Iris pigment epithelial cell (primary cell): ENCODE results near the gene TXNDC15.
"Not testable (repeated sequence)": the region's sequence is repeated elsewhere in the genome, so short reads cannot be mapped to it uniquely, and the experiment has no call there.

Experiments
- DNase-seq: peaks from one replicate; pipeline ENCODE4 v3.0.0-alpha.2; 2011; ENCODE audit warnings: low read depth

Gene TXNDC15

GRCh38 chr5:134873987-134874830 is at the start of gene TXNDC15:
TSS of gene TXNDC15 (plus strand) at chr5:134874371. CDS start at chr5:134874428, 57 bp downstream.
- DNase-seq: peak; percentile 89

DNA sequence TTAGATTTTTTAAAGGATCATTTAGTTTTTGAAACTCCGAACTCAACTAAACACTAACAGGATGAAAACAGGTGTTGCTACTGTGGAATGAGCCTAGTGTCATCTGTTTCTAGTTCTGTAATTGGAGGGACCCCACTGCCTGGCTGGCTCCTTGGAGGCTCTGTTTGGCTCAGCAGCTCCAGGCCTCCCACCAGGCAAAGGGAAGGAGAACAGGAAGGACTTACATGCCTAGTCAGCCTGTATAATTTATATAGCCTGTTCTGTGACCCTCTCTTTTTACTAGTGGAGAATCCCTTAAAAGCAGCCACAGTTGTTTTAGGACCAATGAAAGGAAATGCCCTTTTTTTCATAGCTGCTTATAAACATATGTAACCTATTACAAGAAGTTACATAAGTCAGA is 49.5 kb upstream of the TXNDC15 start:
- no peak for DNase-seq

DNA sequence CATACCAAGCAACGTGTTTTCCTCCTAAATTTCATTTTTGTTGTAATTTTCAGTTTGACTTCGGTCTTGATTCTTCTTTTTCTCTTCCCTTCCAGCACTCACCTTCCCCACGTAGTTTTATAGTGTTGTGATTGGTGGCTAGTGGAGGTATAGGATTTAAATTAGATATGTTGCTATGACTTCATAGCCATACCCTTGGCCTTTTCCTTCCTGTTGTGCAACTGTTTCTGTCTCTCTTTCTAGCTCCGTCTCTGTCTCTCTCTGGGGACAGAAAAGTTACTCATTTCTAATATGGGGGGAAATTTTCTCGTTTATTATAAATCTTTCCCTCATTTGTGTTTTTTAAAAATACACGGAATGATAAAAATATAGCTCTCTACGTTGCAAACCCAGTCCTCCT is 49.0 kb upstream of the TXNDC15 start:
- DNase-seq: peak; percentile 45

GRCh38 chr5:134833340-134834032 is 40.7 kb upstream of the TXNDC15 start:
- peak; percentile 78 for DNase-seq

DNA sequence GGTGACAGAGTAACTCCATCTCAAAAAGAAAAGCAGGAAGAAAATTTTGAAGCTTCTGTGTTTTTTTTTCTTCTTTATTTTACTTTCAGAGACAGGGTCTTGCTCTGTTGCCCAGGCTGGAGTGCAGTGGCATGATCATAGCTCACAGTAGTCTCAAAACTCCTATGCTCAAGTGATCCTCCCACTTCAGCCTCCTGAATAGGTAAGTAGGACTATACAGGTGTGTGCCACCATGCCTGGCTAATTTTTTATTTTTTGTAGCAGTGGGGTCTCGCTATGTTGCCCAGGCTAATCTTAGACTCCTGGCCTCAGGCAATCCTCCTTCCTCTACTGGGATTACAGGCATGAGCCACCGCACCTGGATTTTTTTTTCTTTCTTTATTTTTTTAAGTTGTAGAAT is 38.5 kb upstream of the TXNDC15 start:
- no peak for DNase-seq

DNA sequence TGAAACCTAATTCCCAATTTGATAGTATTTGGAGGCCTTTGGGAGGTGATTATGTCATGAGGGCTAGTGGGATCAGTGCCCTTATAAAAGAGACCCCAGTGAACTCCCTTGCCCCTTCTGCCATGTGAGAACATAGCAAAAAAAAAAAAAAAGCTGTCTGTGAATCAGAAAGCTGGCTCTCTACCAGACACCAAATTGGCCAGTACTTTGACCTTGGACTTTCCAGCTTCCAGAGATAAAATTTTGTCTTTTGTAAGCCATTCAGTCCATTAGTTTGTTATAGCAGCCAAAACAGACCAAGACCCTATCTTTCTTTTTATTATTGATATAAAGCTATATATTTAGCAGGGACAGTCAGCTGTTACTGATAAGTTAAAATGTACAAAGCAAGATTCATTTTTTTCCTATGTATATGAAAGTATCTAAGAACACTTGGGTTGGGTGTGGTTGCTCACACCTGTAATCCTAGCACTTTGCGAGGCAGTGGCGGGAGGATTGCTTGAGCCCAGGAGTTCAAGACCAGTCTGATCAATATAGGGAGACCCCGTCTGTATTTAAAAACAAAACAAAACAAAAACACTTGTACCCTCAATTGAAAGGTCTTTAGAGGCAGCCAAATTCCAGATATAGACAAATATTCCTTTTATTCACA is 36.5 kb upstream of the TXNDC15 start:
- DNase-seq: peak; percentile 55

GRCh38 chr5:134838361-134838760 is 35.8 kb upstream of the TXNDC15 start:
- DNase-seq: not testable (repeated sequence)

GRCh38 chr5:134840811-134841210 is 33.4 kb upstream of the TXNDC15 start:
- no peak for DNase-seq

DNA sequence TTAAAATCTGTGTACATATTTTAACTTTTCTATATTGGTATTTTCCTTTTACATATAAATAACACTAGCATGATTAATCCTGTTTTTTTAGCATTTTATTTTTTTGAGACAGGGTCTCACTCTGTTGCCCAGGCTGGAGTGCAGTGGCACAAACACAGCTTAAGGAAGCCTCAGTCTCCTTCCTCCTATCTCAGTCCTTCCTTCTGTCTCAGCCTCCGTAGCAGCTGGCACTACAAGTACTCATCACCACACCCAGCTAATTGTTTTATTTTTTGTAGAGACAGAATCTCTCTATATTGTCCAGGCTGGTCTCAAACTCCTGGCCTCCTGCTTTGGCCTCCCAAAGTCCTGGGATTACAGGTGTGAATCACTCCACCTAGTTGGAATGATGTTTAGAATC is 29.9 kb upstream of the TXNDC15 start:
- no peak for DNase-seq

DNA sequence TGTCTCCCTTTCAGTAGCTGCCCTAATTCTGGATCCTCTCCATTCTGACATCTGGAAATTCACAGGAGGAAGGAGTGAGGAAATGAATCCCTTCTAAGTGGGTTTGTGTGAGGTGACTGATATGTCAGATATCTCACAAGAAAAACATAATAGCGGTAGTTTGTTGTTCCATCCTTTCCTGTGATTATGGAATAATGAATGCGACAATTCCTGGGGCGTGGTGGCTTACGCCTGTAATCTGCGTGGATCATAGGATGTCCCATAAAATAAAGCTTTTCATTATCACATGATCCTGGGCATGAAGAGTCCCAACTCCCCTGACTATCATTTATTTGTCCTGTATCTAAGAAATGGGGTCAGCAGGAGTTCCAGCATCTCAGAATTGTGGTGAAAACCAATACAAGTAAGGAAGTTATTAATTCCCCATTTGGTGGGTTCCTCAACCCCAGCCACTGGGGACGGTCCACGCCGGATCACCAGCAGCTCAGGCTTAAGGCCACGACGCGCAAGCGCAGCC is 28.8 kb upstream of the TXNDC15 start:
- DNase-seq: no peak

- peak; percentile 97 for DNase-seq
Observed at GRCh38 chr5:134845852-134846640, 28.1 kb upstream of the TXNDC15 start, which contains the start of gene C5orf24. TSS of gene C5orf24 (plus strand) at chr5:134845968. CDS start at chr5:134854901, 8,933 bp downstream.

DNA sequence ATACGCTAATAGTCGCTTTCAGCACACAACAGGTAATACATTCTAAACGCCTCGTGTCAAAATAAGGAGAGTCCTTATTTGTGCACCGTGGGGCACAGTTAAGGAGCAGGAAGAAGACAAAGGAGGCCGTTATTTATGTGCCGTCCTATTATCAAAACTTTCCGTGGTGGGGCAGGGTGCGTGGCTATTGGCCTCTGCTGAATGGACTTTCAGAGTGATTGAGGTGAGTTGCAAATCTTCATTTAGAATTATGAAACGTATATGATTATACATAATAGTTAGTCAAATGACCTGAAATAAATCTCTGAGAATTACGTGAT is 27.6 kb upstream of the TXNDC15 start:
- peak; percentile 30 for DNase-seq

DNA sequence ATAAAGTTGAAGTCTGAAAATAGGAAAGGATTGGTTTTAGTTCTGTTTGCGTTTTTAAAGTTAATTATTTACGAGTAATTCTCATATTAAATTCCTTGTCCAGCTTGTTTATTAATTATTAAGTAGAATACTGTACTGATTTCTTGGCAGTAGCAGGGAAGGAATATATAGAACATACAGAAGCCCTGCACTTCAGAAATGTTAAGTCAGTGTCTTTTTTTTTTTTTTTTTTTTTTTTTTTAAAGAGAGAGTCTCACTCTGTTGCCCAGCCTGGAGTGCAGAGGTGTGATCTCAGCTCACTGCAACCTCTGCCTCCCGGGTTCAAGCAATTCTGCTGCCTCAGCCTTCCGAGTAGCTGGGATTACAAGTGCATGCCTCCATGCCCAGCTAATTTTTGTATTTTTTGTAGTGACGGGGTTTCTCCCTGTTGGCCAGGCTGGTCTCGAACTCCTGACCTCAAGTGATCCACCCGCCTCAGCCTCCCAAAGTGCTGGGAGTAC is 24.7 kb upstream of the TXNDC15 start:
- not testable (repeated sequence) for DNase-seq

DNA sequence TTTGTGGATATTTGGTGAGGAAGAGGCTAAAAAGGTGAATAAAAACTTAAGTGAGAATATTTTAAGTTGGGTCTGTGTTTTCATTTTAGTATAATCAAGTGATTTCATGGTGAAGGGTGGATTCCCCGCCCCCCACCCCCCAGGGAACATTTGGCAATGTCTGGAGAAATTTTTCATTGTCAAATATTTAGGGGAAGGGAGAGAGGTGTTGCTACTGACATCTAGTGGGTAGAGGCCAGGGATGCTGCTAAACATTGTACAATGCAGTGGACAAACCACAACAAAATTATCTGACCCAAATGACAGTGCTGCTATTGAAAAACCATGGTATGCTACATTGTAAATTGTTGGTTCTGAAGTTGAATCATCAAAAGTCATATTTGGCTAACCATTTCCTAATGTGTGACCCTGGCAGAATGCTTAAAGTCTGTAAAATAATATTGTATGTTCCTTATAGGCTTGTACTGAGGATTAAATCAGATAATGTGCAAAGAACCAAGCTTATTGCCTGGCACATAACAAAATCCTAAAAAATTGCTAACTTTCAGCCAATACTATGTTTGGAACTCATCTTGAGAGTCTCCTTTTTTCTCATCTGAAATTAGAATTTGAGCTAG is 22.8 kb upstream of the TXNDC15 start:
- DNase-seq: peak; percentile 64

- DNase-seq: not testable (repeated sequence)
Observed at GRCh38 chr5:134856465-134856864, 17.7 kb upstream of the TXNDC15 start.

GRCh38 chr5:134857401-134857800 is 16.8 kb upstream of the TXNDC15 start:
- no peak for DNase-seq

GRCh38 chr5:134864707-134865106 is 9.5 kb upstream of the TXNDC15 start:
- no peak for DNase-seq

- DNase-seq: no peak
Observed at GRCh38 chr5:134873494-134873893, 677 bp upstream of the TXNDC15 start.

DNA sequence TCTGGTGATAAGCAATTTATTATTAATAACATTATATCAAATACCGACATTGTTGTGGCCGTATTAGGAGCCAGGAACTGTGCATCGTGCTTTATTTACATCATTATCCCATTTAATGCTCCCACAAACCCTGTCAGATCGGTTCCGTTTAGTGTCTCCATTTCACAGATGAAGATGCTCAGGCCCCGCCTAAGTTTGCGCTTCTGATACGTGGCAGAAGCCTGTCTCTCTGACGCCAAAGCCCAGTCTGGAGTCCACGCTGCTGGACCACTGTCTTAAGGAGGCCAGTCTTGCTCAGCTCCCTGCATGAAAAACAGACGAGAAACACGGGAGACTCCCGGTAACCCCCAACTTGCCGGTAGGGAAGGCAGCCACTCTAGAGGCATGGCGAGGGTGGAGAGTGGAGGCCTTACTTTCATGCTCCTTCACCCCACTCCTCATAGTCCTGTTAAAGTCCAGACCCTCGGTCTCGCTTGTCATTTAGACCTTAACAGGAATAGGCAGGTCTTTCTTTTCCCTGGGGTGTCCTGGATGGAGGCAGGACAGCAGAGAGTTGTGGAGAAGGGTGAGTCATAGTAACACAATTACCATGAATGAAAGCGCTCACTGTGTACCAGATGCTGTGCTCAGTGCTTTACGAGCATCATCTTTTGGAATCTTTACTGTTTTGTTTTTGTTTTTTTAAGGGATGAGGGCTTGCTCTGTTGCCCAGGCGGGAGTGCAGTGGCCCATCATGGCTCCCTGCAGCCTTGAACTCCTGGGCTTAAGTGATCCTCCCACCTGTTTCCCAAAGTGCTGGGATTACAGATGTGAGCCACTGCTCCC is 872 bp downstream of the TXNDC15 start:
- peak; percentile 92 for DNase-seq

DNA sequence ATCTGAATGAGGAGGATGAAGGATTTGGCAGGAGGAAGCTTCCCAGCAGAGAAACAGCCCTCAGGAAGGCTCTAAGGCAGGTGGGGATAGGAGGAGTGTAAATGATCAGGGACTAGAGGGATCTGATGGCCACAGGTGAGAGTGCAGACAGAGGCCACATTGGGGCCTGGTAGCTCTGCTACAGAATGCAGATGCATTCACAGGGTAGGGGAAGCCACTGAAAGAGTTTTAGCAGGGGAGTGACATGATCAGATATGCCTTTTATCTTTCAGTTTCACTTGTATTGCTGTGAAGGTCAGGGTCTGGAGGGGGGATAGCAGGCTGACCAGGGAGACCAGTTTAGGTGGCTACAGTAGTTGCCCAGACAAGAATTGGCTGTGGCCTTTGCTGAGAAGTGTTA is 3.0 kb downstream of the TXNDC15 start:
- DNase-seq: no peak
